ENCODE measurements around the gene DENND2C.

DNA sequence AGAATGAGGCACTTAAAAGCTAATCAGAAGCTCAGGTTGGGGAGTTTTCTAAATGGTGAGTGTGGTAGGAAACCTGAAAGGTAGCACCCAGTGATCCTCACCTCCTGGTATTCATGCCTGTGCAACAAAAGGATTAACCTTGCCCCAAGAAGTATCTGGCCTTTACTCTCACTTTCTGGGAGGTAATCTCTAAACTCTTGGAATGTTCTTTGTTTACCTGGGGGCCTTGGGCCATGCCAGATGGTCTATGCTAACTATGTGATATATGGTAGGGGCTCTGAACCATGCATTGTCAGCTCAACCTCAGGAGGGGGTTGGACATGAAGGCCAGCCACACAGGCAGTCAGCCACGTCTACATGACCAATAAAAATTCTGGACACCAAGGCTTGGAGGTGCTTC, 134.4 kb downstream of the DENND2C start:
- TF ChIP-seq, protein P1, sequence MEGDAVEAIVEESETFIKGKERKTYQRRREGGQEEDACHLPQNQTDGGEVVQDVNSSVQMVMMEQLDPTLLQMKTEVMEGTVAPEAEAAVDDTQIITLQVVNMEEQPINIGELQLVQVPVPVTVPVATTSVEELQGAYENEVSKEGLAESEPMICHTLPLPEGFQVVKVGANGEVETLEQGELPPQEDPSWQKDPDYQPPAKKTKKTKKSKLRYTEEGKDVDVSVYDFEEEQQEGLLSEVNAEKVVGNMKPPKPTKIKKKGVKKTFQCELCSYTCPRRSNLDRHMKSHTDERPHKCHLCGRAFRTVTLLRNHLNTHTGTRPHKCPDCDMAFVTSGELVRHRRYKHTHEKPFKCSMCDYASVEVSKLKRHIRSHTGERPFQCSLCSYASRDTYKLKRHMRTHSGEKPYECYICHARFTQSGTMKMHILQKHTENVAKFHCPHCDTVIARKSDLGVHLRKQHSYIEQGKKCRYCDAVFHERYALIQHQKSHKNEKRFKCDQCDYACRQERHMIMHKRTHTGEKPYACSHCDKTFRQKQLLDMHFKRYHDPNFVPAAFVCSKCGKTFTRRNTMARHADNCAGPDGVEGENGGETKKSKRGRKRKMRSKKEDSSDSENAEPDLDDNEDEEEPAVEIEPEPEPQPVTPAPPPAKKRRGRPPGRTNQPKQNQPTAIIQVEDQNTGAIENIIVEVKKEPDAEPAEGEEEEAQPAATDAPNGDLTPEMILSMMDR (IDR thresholded peaks at IDR 0.05): no peak
- TF ChIP-seq POLR2A (IDR thresholded peaks at IDR 0.05): no peak

Measured in prostate gland (tissue), 2 donors.